Superior temporal gyrus (tissue), 1 donor: Measurements from ENCODE around the gene MUSTN1.

ENCODE experiments used
- DNase-seq: peaks from one replicate; pipeline ENCODE4 v3.0.0-alpha.2; 2016; ENCODE audit errors: extremely low spot score

The MUSTN1 gene

GRCh38 chr3:52805270-52806039 is 29.4 kb downstream of the MUSTN1 start:
- no peak for DNase-seq

- no peak for DNase-seq
These were observed 33.0 kb downstream of the MUSTN1 start for GRCh38 chr3:52801839-52802238.

- DNase-seq = no peak
These were observed 34.7 kb downstream of the MUSTN1 start for GRCh38 chr3:52800079-52800478.

- DNase-seq = no peak
These were observed 35.8 kb downstream of the MUSTN1 start for GRCh38 chr3:52798978-52799476.

- no peak for DNase-seq
These were observed 36.3 kb downstream of the MUSTN1 start for GRCh38 chr3:52798376-52798977.

- no peak for DNase-seq
These were observed 38.4 kb downstream of the MUSTN1 start for GRCh38 chr3:52796411-52796810.

GRCh38 chr3:52795298-52795900 is 39.4 kb downstream of the MUSTN1 start:
- no peak for DNase-seq

- no peak for DNase-seq
These were observed 40.2 kb downstream of the MUSTN1 start, which contains the start of gene ITIH3 for GRCh38 chr3:52794612-52795099. TSS of gene ITIH3 (plus strand) at chr3:52794796. CDS start at chr3:52794804, 8 bp downstream.

- no peak for DNase-seq
These were observed 40.9 kb downstream of the MUSTN1 start for GRCh38 chr3:52793702-52794611.

GRCh38 chr3:52792961-52793695 is 41.7 kb downstream of the MUSTN1 start:
- DNase-seq = no peak

- no peak for DNase-seq
These were observed 42.4 kb downstream of the MUSTN1 start for GRCh38 chr3:52792413-52792812.

- no peak for DNase-seq
These were observed 42.9 kb downstream of the MUSTN1 start for GRCh38 chr3:52791928-52792327.

GRCh38 chr3:52791366-52791765 is 43.5 kb downstream of the MUSTN1 start:
- no peak for DNase-seq

GRCh38 chr3:52790741-52791140 is 44.1 kb downstream of the MUSTN1 start:
- no peak for DNase-seq

- DNase-seq = no peak
These were observed 44.5 kb downstream of the MUSTN1 start for GRCh38 chr3:52790337-52790736.

- DNase-seq = no peak
These were observed 45.1 kb downstream of the MUSTN1 start for GRCh38 chr3:52789746-52790040.

GRCh38 chr3:52788890-52789745 is 45.7 kb downstream of the MUSTN1 start:
- DNase-seq = no peak

GRCh38 chr3:52787672-52788625 is 46.9 kb downstream of the MUSTN1 start:
- no peak for DNase-seq

GRCh38 chr3:52787246-52787645 is 47.6 kb downstream of the MUSTN1 start:
- no peak for DNase-seq
